Right lobe of liver (tissue), 4 donors: Measurements from ENCODE around the gene CYP27B1.

Experiments used
- POLR2A ChIP-seq: fragments of 450-650 bp; IDR thresholded peaks from one replicate; pipeline ENCODE4 v1.6.1; 2017; ENCODE audit warnings: antibody characterized with exemption, mild to moderate bottlenecking
- TF ChIP-seq, protein P1 (sequence below), 4 donors: fragments of 200-600 bp in 3 of 4; fragments of 450-650 bp in 1 of 4; IDR thresholded peaks; one replicate each; pipeline versions ENCODE4 v1.5.1 to v1.8.0; 2016 to 2022; ENCODE audit warnings: antibody characterized with exemption in 4 of 4, mild to moderate bottlenecking in 2 of 4
- donor health status: DM: no; HTN: no; CAD: no.
- donor health status: DM: no; HTN: no; CAD: no.
- donor health status: DM: no; HTN: yes; CAD: no.

DNA sequence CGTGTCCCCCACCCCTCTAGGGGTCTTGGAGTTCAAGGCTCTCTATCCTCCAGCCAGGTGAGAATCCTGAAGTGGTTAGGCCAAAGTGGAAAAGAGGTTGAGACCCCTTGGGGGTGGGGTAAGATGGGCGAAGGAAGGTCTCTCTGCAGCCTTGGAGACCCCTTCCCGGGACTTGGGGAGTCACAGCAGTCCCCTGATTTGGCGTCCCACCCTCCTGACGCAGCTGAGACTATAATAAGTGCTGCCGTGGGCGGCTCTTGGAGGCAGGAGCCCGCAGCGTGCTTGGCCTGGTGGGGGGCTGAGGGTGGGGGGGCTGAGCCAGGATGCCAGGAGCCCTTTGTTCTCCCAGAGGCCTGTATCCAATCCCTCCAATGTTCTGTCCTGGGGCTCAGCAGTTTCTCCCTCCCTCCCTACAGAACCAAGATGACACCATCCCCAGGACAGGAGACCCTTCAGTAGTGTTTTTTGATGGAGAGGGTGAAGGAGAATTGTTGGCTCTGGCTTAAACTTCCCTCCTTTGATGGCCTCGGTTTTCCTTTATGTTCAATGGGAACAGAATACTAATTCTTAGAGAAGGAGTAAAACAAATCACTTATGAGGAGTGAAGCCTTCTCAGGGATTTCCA lies 26.9 kb downstream of the CYP27B1 start:
- TF ChIP-seq, protein P1, sequence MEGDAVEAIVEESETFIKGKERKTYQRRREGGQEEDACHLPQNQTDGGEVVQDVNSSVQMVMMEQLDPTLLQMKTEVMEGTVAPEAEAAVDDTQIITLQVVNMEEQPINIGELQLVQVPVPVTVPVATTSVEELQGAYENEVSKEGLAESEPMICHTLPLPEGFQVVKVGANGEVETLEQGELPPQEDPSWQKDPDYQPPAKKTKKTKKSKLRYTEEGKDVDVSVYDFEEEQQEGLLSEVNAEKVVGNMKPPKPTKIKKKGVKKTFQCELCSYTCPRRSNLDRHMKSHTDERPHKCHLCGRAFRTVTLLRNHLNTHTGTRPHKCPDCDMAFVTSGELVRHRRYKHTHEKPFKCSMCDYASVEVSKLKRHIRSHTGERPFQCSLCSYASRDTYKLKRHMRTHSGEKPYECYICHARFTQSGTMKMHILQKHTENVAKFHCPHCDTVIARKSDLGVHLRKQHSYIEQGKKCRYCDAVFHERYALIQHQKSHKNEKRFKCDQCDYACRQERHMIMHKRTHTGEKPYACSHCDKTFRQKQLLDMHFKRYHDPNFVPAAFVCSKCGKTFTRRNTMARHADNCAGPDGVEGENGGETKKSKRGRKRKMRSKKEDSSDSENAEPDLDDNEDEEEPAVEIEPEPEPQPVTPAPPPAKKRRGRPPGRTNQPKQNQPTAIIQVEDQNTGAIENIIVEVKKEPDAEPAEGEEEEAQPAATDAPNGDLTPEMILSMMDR (IDR thresholded peaks at IDR 0.05), result no peak
- no peak for TF ChIP-seq POLR2A
